ENCODE measurements around the gene PRSS38.

Gene PRSS38

GRCh38 chr1:227893949-227894721, 78.7 kb downstream of the PRSS38 start:
- H3K4me3 ChIP-seq (ENCODE audit: low read depth, low read length) = no peak overlapping the region
- DNase-seq (ENCODE audit: low read depth) = no peak
- no peak for TF ChIP-seq CTCF (IDR thresholded peaks at IDR 0.05; ENCODE audit: low read depth, low read length, missing control alignments)

DNA sequence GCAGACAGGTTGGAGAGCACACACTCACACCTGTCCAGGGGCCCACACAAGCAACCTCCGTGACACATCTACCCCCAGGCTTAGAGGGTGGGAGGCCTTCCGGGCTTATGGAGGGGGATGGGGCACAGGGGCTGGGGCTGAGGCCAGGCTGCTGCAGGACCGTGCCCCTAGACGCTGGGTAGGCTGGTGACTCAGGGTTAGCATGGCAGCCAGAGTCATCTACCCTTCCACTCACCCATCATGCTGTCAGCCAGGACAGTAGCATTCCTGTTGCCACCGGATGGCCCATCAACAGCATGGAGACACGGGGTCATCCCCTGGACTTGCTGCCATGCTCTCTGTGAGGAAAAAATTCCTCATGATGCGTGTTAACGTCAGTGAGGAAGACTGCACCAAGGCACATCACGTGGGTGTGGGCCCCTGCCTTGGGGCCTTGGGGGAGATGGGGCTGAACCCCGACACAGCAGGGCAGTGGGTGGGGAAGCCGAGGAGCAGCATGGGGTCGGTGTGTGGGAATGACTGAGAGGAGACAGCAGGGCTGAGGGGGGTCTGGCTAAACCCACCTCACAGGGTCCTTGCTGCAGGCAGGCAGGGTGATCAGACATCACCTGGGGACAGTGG, 79.5 kb downstream of the PRSS38 start:
- no peak overlapping the region for H3K4me3 ChIP-seq (ENCODE audit: low read depth, low read length)
- no peak for DNase-seq (ENCODE audit: low read depth)
- no peak for TF ChIP-seq CTCF (IDR thresholded peaks at IDR 0.05; ENCODE audit: low read depth, low read length, missing control alignments)

All from GM12864 (cell line).